Frontal cortex (tissue), 4 donors: ENCODE measurements around the gene TM4SF4. TPM values are rescaled to one million over a fixed set of nuclear protein-coding genes. Genes with fewer than 3 reads are reported as not detected.

Experiments used
- DNase-seq, 2 donors: peaks; one replicate each; pipeline ENCODE4 v3.0.0; 2012; ENCODE audit warnings: low spot score in 2 of 2
- FAIRE-seq: peaks from 2 replicates; lab custom pipeline; 2012; peaks lifted over from hg19 to GRCh38; lab: Jason Lieb, UNC
- total RNA-seq: library from RNA; depleted of rRNA; stranded (reverse); fragments of >200 nt; gene quantifications from one replicate; pipeline ENCODE4 v1.2.3, GENCODE V29; 2014
- donor health status: control.
- donor health status: control.
- donor health status: control.

Gene TM4SF4
- total RNA-seq, 1 donor from 2014 or later, result not detected

GRCh38 chr3:149506965-149507364 is 32.5 kb downstream of the TM4SF4 start:
- DNase-seq, result no peak
- no peak for FAIRE-seq

- DNase-seq, result no peak
These were observed 33.2 kb downstream of the TM4SF4 start for GRCh38 chr3:149507491-149508324.

GRCh38 chr3:149509526-149509925 is 35.0 kb downstream of the TM4SF4 start:
- DNase-seq, result no peak
- FAIRE-seq, result no peak

More at GRCh38 chr3:149507491-149508324, 33.2 kb downstream of the TM4SF4 start:
- FAIRE-seq, result no peak

- no peak for FAIRE-seq
These were observed 36.0 kb downstream of the TM4SF4 start for GRCh38 chr3:149510480-149510879.

GRCh38 chr3:149511040-149511626 is 36.6 kb downstream of the TM4SF4 start:
- FAIRE-seq, result no peak

More at GRCh38 chr3:149510480-149510879, 36.0 kb downstream of the TM4SF4 start:
- DNase-seq, result no peak

GRCh38 chr3:149512073-149512782 is 37.7 kb downstream of the TM4SF4 start:
- DNase-seq, result peak; percentile 14 to 53

More at GRCh38 chr3:149511040-149511626, 36.6 kb downstream of the TM4SF4 start:
- DNase-seq, result no peak

GRCh38 chr3:149514471-149514870 is 40.0 kb downstream of the TM4SF4 start:
- no peak for DNase-seq
- no peak for FAIRE-seq

More at GRCh38 chr3:149512073-149512782, 37.7 kb downstream of the TM4SF4 start:
- FAIRE-seq, result no peak

- DNase-seq (no peak), FAIRE-seq (no peak)
These were observed 40.8 kb downstream of the TM4SF4 start for GRCh38 chr3:149515249-149515648.

GRCh38 chr3:149516920-149517319 is 42.4 kb downstream of the TM4SF4 start:
- DNase-seq, result no peak

GRCh38 chr3:149519912-149520311 is 45.4 kb downstream of the TM4SF4 start:
- DNase-seq, result no peak
- FAIRE-seq, result no peak

More at GRCh38 chr3:149516920-149517319, 42.4 kb downstream of the TM4SF4 start:
- FAIRE-seq, result no peak

- FAIRE-seq (no peak), DNase-seq (no peak)
These were observed 49.2 kb downstream of the TM4SF4 start for GRCh38 chr3:149523512-149524299.

- FAIRE-seq (no peak), DNase-seq (no peak)
These were observed 53.2 kb downstream of the TM4SF4 start for GRCh38 chr3:149527531-149528339.

GRCh38 chr3:149528340-149528650 is 53.8 kb downstream of the TM4SF4 start:
- FAIRE-seq (no peak), DNase-seq (no peak)

- FAIRE-seq (no peak), DNase-seq (no peak)
These were observed 54.6 kb downstream of the TM4SF4 start for GRCh38 chr3:149529099-149529498.

GRCh38 chr3:149532489-149533180 is 58.1 kb downstream of the TM4SF4 start:
- no peak for FAIRE-seq
- DNase-seq, result no peak

- FAIRE-seq, result no peak
- DNase-seq, result no peak
These were observed 59.6 kb downstream of the TM4SF4 start for GRCh38 chr3:149534082-149534481.

- no peak for FAIRE-seq
- no peak for DNase-seq
These were observed 60.3 kb downstream of the TM4SF4 start for GRCh38 chr3:149534671-149535332.

GRCh38 chr3:149535333-149535685 is 60.8 kb downstream of the TM4SF4 start:
- FAIRE-seq (no peak), DNase-seq (no peak)
